CD4-positive, alpha-beta T cell treated with Interferon gamma for 1 hour (primary cell): ENCODE data around the gene CHRNE.
"Not testable (repeated sequence)": the region's sequence is repeated elsewhere in the genome, so short reads cannot be mapped to it uniquely, and the experiment has no call there.

Source experiments
- DNase-seq: peaks from one replicate; pipeline ENCODE4 v3.0.0-alpha.2; 2020

Gene CHRNE

DNA sequence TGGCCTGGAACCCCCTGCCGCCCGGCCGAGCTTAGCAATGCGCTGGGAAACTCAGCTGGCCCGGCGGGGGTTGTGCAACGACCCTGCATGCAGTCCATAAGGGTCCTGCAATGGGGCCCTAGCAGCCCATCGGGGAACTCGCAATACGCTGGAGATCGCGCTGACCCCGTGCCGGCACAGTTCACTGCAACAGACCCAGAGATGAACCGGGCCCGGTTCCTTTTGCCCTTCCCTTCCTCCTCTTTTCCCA is 36.6 kb upstream of the CHRNE start:
- DNase-seq, result no peak

- DNase-seq, result no peak
These were observed 36.0 kb upstream of the CHRNE start for GRCh38 chr17:4938688-4939545.

DNA sequence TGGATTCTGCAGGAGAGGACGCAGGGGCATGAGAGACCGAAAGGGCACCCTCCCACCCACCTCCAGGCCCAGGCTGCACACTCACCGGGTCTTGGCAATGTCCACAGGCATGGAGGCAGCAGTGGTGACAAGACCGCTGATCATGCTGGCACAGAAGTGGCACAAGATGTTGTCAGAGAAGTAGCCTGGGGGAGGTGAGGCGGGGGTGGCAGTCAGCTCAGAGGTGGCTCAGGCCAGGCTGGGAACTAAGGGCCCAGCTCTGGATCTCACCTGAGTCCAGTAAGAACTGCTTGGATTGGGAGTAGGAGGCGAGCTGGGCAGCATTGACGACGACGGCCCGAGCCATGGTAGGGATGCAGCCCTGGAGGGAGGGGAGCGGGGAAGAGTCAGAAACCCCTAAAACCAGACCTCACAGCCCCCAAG is 35.2 kb upstream of the CHRNE start:
- DNase-seq, result no peak

DNA sequence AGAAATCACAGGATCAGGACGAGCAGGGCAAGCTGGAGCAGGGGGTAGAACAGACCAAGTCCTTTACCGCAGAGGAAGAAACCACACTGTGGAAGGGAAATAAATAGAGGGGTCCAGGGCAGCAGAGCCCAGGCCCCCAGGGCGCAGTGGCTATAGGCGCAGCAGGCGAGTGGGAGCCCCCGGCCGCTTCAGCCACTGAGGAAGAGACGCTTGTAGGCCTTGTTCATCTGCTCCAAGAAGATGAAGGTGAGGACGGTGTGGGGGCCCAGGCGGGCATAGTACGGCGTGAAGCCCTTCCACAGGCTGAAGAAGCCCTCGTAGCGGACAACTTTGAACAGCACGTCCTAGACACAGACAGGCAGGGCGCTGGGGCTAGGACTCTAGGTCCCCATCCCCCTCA is 34.7 kb upstream of the CHRNE start:
- DNase-seq, result no peak

GRCh38 chr17:4936436-4936835 is 33.5 kb upstream of the CHRNE start:
- DNase-seq, result no peak

DNA sequence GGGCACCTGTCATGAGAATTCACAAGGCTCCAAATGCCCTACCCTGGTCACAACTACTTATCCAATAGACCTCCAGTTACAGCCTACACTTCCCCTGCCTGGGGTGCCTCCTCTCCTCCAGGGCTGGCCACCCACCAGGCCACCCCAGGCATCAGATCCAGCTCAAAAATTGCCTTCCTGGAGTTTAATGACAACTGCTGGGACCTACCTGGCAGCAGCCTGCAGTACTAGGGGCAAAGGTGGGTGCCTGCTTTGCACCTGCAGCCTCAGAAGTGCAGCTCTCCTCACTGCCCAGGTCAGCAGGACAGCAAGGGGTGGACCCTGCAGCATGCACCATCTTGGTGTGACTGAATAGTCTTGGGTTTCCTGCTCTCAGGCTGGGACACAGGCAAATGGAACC is 32.8 kb upstream of the CHRNE start:
- no peak for DNase-seq

GRCh38 chr17:4934173-4934979 is 31.5 kb upstream of the CHRNE start:
- no peak for DNase-seq

- no peak for DNase-seq
These were observed 30.7 kb upstream of the CHRNE start for GRCh38 chr17:4933646-4934045.

DNA sequence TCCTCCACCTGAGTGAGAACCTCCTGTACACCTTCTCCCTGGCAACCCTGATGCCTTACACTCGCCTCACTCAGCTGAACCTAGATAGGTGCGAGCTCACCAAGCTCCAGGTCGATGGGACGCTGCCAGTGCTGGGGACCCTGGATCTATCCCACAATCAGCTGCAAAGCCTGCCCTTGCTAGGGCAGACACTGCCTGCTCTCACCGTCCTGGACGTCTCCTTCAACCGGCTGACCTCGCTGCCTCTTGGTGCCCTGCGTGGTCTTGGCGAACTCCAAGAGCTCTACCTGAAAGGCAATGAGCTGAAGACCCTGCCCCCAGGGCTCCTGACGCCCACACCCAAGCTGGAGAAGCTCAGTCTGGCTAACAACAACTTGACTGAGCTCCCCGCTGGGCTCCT is 29.9 kb upstream of the CHRNE start:
- DNase-seq, result no peak

GRCh38 chr17:4931963-4932362 is 29.1 kb upstream of the CHRNE start, which contains the start of gene GP1BA:
Gene GP1BA, plus strand, starts transcription at chr17:4932277. Its CDS starts 328 bp downstream, at chr17:4932605.
- DNase-seq, result no peak

DNA sequence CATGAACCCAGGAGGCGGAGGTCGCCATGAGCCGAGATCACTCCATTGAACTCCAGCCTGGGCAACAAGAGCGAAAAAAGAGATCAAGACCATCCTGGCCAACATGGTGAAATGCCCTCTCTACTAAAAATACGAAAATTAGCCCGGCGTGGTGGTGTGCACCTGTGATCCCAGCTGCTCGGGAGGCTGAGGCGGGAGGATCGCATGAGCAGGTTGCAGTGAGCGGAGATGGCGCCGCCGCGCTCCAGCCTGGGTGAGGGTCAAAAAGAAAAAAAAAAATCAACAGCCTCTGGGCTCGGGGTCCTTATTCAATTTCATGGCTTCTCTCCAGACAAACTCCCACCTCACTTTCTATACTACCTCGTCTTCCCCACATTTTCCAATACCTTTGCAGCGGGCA is 26.0 kb upstream of the CHRNE start:
- DNase-seq, result no peak

- not testable (repeated sequence) for DNase-seq
These were observed 23.9 kb upstream of the CHRNE start for GRCh38 chr17:4926577-4927335.

GRCh38 chr17:4921320-4921719 is 18.4 kb upstream of the CHRNE start:
- no peak for DNase-seq

DNA sequence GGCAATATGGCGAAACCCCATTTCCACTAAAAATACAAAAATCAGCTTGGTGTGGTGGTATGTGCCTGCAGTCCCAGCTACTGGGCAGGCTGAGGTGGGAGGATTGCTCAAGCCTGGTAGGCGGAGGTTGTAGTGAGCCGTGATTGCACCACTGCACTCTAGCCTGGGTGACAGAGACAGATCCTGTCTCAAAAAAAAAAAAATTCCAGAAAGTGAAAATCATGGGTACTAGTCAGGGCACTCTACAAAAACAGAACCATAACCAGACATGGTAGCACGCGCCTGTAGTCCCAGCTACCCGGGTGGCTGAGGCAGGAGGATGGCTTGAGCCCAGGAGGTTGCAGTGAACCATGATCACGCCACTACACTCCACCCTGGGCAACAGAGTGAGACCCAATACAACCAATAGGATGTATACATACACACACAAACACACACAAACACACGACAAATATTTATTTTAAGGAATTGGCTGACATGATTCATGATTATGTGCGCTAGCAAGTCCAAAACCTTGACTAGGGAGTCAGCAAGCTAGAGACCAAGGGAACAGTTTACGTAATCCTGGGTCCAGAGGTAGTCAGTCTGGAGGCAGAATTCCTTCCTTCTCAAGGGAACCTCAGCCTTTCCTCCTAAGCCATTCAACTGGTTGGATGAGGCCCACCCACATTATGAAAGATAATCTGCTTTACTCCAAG is 17.6 kb upstream of the CHRNE start:
- DNase-seq, result peak; percentile 38

GRCh38 chr17:4919511-4920047 is 16.7 kb upstream of the CHRNE start:
- DNase-seq, result no peak

DNA sequence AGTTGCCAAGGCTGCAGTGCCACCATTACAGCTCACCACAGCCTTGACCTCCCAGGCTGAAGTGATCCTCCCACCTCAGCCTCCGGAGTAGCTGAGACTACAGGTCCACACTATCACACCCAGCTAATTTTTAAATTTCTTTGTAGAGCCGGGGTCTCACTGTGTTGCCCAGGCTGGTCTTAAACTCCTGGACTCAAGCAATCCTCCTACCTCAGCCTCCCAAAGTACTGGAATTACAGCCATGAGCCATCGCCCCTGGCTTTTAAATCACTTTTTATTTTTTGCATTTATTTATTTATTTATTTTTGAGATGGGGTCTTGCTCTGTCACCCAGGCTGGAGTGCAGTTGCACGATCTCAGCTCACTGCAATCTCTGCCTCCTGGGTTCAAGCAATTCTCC is 11.7 kb upstream of the CHRNE start:
- not testable (repeated sequence) for DNase-seq

GRCh38 chr17:4913994-4914393 is 11.1 kb upstream of the CHRNE start:
- no peak for DNase-seq

DNA sequence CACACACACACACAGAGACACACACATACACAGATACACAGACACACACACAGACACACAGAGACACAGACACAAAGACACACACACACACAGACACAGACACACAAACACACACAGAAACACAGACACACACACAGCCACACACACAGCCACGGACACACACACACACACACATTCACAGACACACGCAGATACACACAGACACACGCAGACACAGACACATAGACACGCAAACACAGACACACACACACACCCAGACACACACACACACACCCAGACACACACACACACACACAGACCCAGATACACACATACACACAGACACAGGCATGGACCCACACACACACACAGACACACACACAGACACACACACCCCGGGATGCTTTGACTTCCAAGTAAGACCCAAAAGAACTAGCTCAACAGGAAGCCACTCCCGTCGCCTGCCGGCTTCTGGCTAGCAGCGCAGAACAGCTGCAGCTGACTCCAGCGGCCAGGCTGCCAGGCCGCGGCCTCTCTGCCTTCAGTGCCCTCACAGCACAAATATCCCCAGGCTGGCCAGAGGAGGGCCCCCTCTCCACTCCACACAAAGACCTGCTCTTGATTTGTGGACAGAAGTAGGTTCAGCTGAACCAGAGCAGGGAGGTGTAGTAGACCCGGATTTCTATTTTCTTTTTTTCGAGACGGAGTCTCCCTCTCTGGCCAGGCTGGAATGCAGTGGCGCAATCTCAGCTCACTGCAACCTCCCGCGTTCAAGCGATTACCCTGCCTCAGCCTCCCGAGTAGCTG is 6.0 kb upstream of the CHRNE start:
- peak; percentile 84 for DNase-seq

- DNase-seq, result no peak
These were observed 5.4 kb upstream of the CHRNE start for GRCh38 chr17:4908301-4908700.

GRCh38 chr17:4906642-4907041 is 3.7 kb upstream of the CHRNE start:
- DNase-seq, result not testable (repeated sequence)

DNA sequence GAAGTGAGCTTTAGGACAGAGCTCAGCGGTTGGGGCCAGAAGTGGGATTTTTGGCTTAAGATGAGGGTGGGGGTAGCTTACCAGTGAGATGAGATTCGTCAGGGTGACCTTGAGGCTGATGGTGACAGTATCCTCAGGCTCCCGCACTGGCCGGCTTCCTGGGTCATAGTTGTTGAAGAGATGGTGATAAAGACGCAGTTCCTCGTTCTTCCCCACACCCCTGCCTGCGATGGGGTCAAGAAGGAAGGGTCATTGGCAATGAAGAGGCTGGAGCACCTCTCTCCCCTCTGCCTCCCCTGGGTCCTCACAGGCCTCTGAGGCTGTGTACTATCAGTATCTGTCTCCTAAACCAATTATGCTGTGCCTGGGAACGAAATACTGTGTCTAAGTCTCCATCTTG is 358 bp downstream of the CHRNE start:
- DNase-seq, result no peak
